ENCODE measurements around the gene CDKAL1.

Gene CDKAL1

DNA sequence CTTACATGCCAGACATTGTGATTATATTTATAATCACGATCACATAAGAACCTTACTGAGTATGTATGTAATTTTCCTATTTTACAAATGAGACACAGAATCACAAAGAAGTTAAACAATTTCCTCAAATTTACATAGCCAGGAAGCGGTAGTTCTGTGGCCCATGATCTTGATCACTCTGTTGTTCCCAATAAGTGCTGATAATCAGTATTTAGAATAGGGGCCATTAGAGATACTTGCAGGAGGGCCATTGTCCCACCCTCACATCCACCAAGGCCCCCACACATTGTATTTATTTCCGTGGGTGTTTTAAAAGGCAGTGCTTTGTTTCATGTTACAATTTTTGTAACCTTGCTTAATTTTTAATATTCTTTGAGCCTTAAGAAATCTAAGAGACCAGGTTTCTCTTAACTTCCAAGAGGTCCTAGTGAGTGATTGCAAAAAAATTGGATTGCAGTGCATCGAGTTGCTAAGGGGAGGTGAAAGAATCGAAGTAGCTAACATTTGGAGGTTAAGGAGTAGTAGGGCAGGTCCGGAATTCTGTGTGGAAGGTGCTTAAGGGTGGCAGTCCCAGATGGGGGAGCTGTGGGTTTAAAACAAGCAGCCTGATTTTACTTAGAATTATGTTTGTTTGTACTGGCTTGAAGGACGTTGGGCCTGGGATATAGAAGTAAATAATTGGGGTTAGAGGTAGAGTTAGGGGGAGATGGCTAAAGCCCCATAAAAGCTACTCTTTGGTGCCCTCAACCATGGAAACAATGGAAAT is 339.4 kb downstream of the CDKAL1 start:
- H3K27ac ChIP-seq (ENCODE audit: poor library complexity, severe bottlenecking), result no peak overlapping the region
- H3K27me3 ChIP-seq (ENCODE audit: insufficient read depth, poor library complexity, severe bottlenecking), result no peaks in the 10 kb centered on the region
- peaks cover 31% of the 10 kb centered on the region for H3K4me1 ChIP-seq (ENCODE audit: insufficient read depth, poor library complexity, severe bottlenecking)
- H3K36me3 ChIP-seq (ENCODE audit: low read depth), result no peaks in the 10 kb centered on the region
- no peaks in the 10 kb centered on the region for H3K9me3 ChIP-seq (ENCODE audit: severe bottlenecking)
- H3K4me3 ChIP-seq (ENCODE audit: severe bottlenecking), result no peak overlapping the region
- DNase-seq (ENCODE audit: low spot score) (no peak), ATAC-seq (ENCODE audit: low read depth) (no peak)
- TF ChIP-seq CTCF (IDR thresholded peaks at IDR 0.05; ENCODE audit: poor library complexity, severe bottlenecking), result peak; percentile 28

DNA sequence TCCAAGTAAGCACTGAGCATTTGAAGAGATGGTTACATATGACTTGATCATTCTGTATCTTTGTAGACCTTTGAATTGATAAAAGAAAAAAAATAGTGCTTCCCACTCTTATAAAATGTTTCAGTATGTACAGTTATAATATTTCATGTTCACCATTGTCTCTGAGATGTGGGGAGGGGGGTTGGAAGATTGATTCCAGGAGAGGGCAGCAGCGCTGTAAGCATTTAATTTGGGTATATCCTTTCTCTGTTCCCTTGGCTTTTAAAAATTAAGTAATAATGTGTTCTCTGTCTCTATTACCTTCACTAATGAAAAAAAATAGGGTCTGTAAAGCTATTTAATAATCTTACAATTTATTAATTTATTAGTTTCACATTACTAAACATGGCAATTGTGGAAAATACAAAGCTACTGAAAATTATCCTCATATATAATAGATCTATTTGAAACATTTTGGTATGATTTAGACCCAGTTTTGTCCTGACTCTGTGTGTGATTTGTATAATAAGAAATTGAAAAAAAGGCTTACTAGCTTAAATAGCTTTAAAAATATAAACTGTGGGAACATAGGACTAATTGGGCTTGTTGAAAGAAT is 341.2 kb downstream of the CDKAL1 start:
- peak; percentile 80 for TF ChIP-seq CTCF (IDR thresholded peaks at IDR 0.05; ENCODE audit: poor library complexity, severe bottlenecking)
- ATAC-seq (ENCODE audit: low read depth) (no peak), DNase-seq (ENCODE audit: low spot score) (no peak)

DNA sequence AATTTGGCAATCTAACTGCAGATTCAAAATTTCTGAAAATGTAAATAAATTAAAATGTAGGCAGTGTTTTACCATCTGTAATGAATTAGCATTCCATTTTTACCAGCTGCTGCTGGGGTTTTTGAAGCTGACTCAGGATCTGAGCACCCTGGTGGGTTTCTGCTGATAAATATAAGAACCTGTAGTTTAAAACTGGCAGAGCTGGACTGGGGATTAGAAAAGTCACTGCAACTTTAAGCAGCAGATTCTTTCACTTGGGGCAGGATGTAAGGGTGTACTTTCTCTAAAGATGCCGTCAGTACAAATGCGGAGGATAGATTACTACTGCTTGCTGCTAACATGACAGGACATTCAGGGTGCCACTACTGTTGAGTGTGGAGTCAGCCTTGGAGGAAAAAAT is 341.8 kb downstream of the CDKAL1 start:
- Histone ChIP-seq H3K9me3 (ENCODE audit: severe bottlenecking) (no peaks in the 10 kb centered on the region), H3K27me3 (ENCODE audit: insufficient read depth, poor library complexity, severe bottlenecking) (no peaks in the 10 kb centered on the region), H3K4me1 (ENCODE audit: insufficient read depth, poor library complexity, severe bottlenecking) (peaks cover 31% of the 10 kb centered on the region), H3K4me3 (ENCODE audit: severe bottlenecking) (no peak overlapping the region), H3K27ac (ENCODE audit: poor library complexity, severe bottlenecking) (peak overlapping the region; percentile 69), H3K36me3 (ENCODE audit: low read depth) (no peaks in the 10 kb centered on the region)
- DNase-seq (ENCODE audit: low spot score) (no peak), ATAC-seq (ENCODE audit: low read depth) (no peak)
- no peak for TF ChIP-seq CTCF (IDR thresholded peaks at IDR 0.05; ENCODE audit: poor library complexity, severe bottlenecking)

More for the DNA sequence above, 341.2 kb downstream of the CDKAL1 start:
- Histone ChIP-seq H3K4me3 (ENCODE audit: severe bottlenecking) (no peak overlapping the region), H3K4me1 (ENCODE audit: insufficient read depth, poor library complexity, severe bottlenecking) (peaks cover 31% of the 10 kb centered on the region), H3K27me3 (ENCODE audit: insufficient read depth, poor library complexity, severe bottlenecking) (no peaks in the 10 kb centered on the region), H3K36me3 (ENCODE audit: low read depth) (no peaks in the 10 kb centered on the region), H3K9me3 (ENCODE audit: severe bottlenecking) (no peaks in the 10 kb centered on the region), H3K27ac (ENCODE audit: poor library complexity, severe bottlenecking) (peak overlapping the region; percentile 69)

GRCh38 chr6:20876561-20876960 is 342.3 kb downstream of the CDKAL1 start:
- H3K27me3 ChIP-seq (ENCODE audit: insufficient read depth, poor library complexity, severe bottlenecking), result no peaks in the 10 kb centered on the region
- no peak overlapping the region for H3K4me3 ChIP-seq (ENCODE audit: severe bottlenecking)
- no peak for ATAC-seq (ENCODE audit: low read depth)
- H3K4me1 ChIP-seq (ENCODE audit: insufficient read depth, poor library complexity, severe bottlenecking), result peaks cover 31% of the 10 kb centered on the region
- no peak for TF ChIP-seq CTCF (IDR thresholded peaks at IDR 0.05; ENCODE audit: poor library complexity, severe bottlenecking)
- no peaks in the 10 kb centered on the region for H3K36me3 ChIP-seq (ENCODE audit: low read depth)
- no peaks in the 10 kb centered on the region for H3K9me3 ChIP-seq (ENCODE audit: severe bottlenecking)
- DNase-seq (ENCODE audit: low spot score), result no peak
- peak overlapping the region; percentile 69 for H3K27ac ChIP-seq (ENCODE audit: poor library complexity, severe bottlenecking)
